ENCODE measurements around the gene CTBP2. TPM values are rescaled to one million over a fixed set of nuclear protein-coding genes. Genes with fewer than 3 reads are reported as not detected.

CTBP2 gene
- total and polyA plus RNA-seq, 2 of the 13 experiments (the other 11 are each of a cell fraction or from before 2014, with no cell fraction given): 0.08 TPM; not detected in 1

DNA sequence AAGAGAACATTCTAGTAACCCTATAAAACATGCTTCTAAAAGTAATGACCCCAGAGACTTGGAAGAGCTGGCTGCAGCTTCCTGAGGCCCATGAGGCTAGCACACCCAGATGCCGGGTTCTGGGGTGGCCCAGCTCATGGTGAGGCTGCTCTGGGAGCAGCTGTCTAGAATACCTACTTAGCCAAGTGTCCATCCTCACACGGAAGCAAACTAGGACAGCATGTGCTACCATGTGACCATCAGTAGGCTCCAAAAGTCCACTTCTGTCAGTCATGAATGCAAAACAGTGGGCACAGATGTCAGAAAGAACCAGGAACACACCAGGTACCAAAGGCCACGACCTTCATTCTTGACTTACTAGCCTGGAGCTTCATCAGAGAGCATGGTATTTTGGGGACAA, 32.4 kb downstream of the CTBP2 start:
- Histone ChIP-seq H3K27me3 (ENCODE audit: control insufficient read depth in 1 of 2, insufficient read depth in 2 of 2, low read length in 2 of 2) (peaks cover 3 to 74% of the 10 kb centered on the region in 2 experiments; a peak in 4 of 5 replicates), H3K4me3 (replicated peaks in 1 of 3; ENCODE audit: insufficient read depth in 1 of 3, low read depth in 2 of 3, low read length in 3 of 3) (no peak overlapping the region), H3K9ac (ENCODE audit: insufficient read depth, low read depth, low read length) (no peak overlapping the region), H3K27ac (ENCODE audit: extremely low read length, insufficient read depth, low read length) (no peak overlapping the region), H3K79me2 (ENCODE audit: insufficient read depth, low read length) (no peaks in the 10 kb centered on the region), H3K4me2 (ENCODE audit: low read depth, low read length) (no peak overlapping the region), H3K4me1 (ENCODE audit: insufficient read depth, low read length) (no peaks in the 10 kb centered on the region), H3K36me3 (replicated peaks in 1 of 2; ENCODE audit: control insufficient read depth in 1 of 2, insufficient read depth in 2 of 2, low read length in 2 of 2) (no peaks in the 10 kb centered on the region), H4K20me1 (ENCODE audit: insufficient read depth, low read length) (no peaks in the 10 kb centered on the region), H3K9me3 (ENCODE audit: low read length) (no peaks in the 10 kb centered on the region), H2AFZ (ENCODE audit: low read length) (no peak overlapping the region)
- no peak for DNase-seq (ENCODE audit: low spot score)
- FAIRE-seq: no peak
- intact Hi-C loops (cut with micrococcal nuclease; ENCODE audit: unreplicated experiment) (no loop called here), in situ Hi-C loops (cut with HindIII; ENCODE audit: extremely low pct_ligation_motif_present, low pct_unique_long_range_greater_than_20kb) (no loop called here)
- ATAC-seq: no peak
- CTCF ChIA-PET (ENCODE audit: low intra/inter-chr PET ratio, low total read pairs): no interaction called here
- no TSS peak for BruUV-seq (replicated peaks)
- POLR2A ChIA-PET: no interaction called here
- TF ChIP-seq, protein P1, sequence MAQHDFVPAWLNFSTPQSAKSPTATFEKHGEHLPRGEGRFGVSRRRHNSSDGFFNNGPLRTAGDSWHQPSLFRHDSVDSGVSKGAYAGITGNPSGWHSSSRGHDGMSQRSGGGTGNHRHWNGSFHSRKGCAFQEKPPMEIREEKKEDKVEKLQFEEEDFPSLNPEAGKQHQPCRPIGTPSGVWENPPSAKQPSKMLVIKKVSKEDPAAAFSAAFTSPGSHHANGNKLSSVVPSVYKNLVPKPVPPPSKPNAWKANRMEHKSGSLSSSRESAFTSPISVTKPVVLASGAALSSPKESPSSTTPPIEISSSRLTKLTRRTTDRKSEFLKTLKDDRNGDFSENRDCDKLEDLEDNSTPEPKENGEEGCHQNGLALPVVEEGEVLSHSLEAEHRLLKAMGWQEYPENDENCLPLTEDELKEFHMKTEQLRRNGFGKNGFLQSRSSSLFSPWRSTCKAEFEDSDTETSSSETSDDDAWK (CRISPR knock-in tag; IDR thresholded peaks at IDR 0.05): no peak
- TF ChIP-seq, protein P2, sequence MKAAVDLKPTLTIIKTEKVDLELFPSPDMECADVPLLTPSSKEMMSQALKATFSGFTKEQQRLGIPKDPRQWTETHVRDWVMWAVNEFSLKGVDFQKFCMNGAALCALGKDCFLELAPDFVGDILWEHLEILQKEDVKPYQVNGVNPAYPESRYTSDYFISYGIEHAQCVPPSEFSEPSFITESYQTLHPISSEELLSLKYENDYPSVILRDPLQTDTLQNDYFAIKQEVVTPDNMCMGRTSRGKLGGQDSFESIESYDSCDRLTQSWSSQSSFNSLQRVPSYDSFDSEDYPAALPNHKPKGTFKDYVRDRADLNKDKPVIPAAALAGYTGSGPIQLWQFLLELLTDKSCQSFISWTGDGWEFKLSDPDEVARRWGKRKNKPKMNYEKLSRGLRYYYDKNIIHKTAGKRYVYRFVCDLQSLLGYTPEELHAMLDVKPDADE (CRISPR knock-in tag; IDR thresholded peaks at IDR 0.05): no peak
- TF ChIP-seq ZNF274 (CRISPR knock-in tag; IDR thresholded peaks at IDR 0.05) (no peak), NBN (conservative IDR thresholded peaks at IDR 0.05) (no peak), NFRKB (IDR thresholded peaks at IDR 0.05) (no peak), ZNF629 (CRISPR knock-in tag; conservative IDR thresholded peaks at IDR 0.05) (no peak), ZNF530 (CRISPR knock-in tag; IDR thresholded peaks at IDR 0.05; ENCODE audit: low read depth) (no peak), AGO2 (optimal IDR thresholded peaks at IDR 0.05; ENCODE audit: low read depth, low read length) (no peak), ATF1 (CRISPR knock-in tag; IDR thresholded peaks at IDR 0.05) (no peak), CREM (IDR thresholded peaks at IDR 0.05) (no peak), CREM (CRISPR knock-in tag; IDR thresholded peaks at IDR 0.05) (no peak)
- TF ChIP-seq, protein P3, sequence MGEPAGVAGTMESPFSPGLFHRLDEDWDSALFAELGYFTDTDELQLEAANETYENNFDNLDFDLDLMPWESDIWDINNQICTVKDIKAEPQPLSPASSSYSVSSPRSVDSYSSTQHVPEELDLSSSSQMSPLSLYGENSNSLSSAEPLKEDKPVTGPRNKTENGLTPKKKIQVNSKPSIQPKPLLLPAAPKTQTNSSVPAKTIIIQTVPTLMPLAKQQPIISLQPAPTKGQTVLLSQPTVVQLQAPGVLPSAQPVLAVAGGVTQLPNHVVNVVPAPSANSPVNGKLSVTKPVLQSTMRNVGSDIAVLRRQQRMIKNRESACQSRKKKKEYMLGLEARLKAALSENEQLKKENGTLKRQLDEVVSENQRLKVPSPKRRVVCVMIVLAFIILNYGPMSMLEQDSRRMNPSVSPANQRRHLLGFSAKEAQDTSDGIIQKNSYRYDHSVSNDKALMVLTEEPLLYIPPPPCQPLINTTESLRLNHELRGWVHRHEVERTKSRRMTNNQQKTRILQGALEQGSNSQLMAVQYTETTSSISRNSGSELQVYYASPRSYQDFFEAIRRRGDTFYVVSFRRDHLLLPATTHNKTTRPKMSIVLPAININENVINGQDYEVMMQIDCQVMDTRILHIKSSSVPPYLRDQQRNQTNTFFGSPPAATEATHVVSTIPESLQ (CRISPR knock-in tag; conservative IDR thresholded peaks at IDR 0.05): no peak
- TF ChIP-seq, protein P4, sequence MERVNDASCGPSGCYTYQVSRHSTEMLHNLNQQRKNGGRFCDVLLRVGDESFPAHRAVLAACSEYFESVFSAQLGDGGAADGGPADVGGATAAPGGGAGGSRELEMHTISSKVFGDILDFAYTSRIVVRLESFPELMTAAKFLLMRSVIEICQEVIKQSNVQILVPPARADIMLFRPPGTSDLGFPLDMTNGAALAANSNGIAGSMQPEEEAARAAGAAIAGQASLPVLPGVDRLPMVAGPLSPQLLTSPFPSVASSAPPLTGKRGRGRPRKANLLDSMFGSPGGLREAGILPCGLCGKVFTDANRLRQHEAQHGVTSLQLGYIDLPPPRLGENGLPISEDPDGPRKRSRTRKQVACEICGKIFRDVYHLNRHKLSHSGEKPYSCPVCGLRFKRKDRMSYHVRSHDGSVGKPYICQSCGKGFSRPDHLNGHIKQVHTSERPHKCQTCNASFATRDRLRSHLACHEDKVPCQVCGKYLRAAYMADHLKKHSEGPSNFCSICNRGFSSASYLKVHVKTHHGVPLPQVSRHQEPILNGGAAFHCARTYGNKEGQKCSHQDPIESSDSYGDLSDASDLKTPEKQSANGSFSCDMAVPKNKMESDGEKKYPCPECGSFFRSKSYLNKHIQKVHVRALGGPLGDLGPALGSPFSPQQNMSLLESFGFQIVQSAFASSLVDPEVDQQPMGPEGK (CRISPR knock-in tag; IDR thresholded peaks at IDR 0.05): no peak
- 11% methylated on average over 3 of the region's 3 CpGs for WGBS (ENCODE audit: low lambda C conversion rate)

Measured in HepG2 (cell line).